Activated CD8-positive, alpha-beta memory T cell treated with anti-CD3 and anti-CD28 coated beads, Interleukin-2, amount 10 ng/mL, durations not matched to agents 7 days and 5 days (primary cell): Measurements from ENCODE around the gene AGXT2. TPM values are rescaled to one million over a fixed set of nuclear protein-coding genes. Genes with fewer than 3 reads are reported as not detected.
"Not testable (repeated sequence)": the region's sequence is repeated elsewhere in the genome, so short reads cannot be mapped to it uniquely, and the experiment has no call there.

Experiments used
- ATAC-seq: fragments of 150-1000 bp; cut with Tn5 transposase; one replicate; pipeline ENCODE4 v1.10.0; 2021; ENCODE audit warnings: moderate library complexity
- CTCF ChIA-PET: fragments of 350-600 bp; sonication (Branson Sonifier 250); formaldehyde crosslinking; loops from one replicate; lab custom pipeline; 2021; ENCODE audit warnings: antibody characterized with exemption; lab: Charles Lee
- DNase-seq: peaks from one replicate; pipeline ENCODE4 v3.0.0-alpha.2; 2020
- H3K27ac Mint-ChIP-seq: one replicate; pipeline ENCODE4 v1.8.0; 2021; ENCODE audit warnings: mild to moderate bottlenecking, mixed read lengths
- H3K27me3 Mint-ChIP-seq: one replicate; pipeline ENCODE4 v1.8.0; 2021; ENCODE audit warnings: mixed read lengths
- H3K36me3 Mint-ChIP-seq: one replicate; pipeline ENCODE4 v1.8.0; 2021; ENCODE audit warnings: mild to moderate bottlenecking, mixed read lengths
- H3K4me1 Mint-ChIP-seq: one replicate; pipeline ENCODE4 v1.8.0; 2021; ENCODE audit warnings: mixed read lengths
- H3K4me3 Mint-ChIP-seq: one replicate; pipeline ENCODE4 v1.8.0; 2021; ENCODE audit warnings: mild to moderate bottlenecking, moderate library complexity, mixed read lengths
- H3K9me3 Mint-ChIP-seq: one replicate; pipeline ENCODE4 v1.8.0; 2022; ENCODE audit warnings: low read depth, mixed read lengths
- total RNA-seq, 2 experiments: library from RNA; stranded (reverse); gene quantifications; one replicate each; pipeline ENCODE4 v1.2.3, GENCODE V29; 2021

AGXT2 gene
- total RNA-seq, 2 experiments from 2014 or later = not detected

GRCh38 chr5:35044649-35045048 lies 3.1 kb downstream of the AGXT2 start:
- no peak overlapping the region for H3K27ac Mint-ChIP-seq
- CTCF ChIA-PET = no interaction called here
- no peaks in the 10 kb centered on the region for H3K4me1 Mint-ChIP-seq
- no peak overlapping the region for H3K4me3 Mint-ChIP-seq
- no peak for ATAC-seq
- peaks cover 23% of the 10 kb centered on the region for H3K27me3 Mint-ChIP-seq
- H3K9me3 Mint-ChIP-seq = no peaks in the 10 kb centered on the region
- no peak for DNase-seq
- no peaks in the 10 kb centered on the region for H3K36me3 Mint-ChIP-seq

- no peaks in the 10 kb centered on the region for H3K4me1 Mint-ChIP-seq
- H3K36me3 Mint-ChIP-seq = no peaks in the 10 kb centered on the region
- H3K4me3 Mint-ChIP-seq = no peak overlapping the region
- no peaks in the 10 kb centered on the region for H3K9me3 Mint-ChIP-seq
- CTCF ChIA-PET = no interaction called here
- peaks cover 28% of the 10 kb centered on the region for H3K27me3 Mint-ChIP-seq
- DNase-seq (no peak), ATAC-seq (no peak)
- H3K27ac Mint-ChIP-seq = no peak overlapping the region
Observed at GRCh38 chr5:35042781-35043180, 5.0 kb downstream of the AGXT2 start.

- ATAC-seq (no peak), DNase-seq (no peak)
- no peak overlapping the region for H3K4me3 Mint-ChIP-seq
- no peaks in the 10 kb centered on the region for H3K36me3 Mint-ChIP-seq
- H3K27me3 Mint-ChIP-seq = peaks cover 34% of the 10 kb centered on the region
- H3K4me1 Mint-ChIP-seq = no peaks in the 10 kb centered on the region
- H3K9me3 Mint-ChIP-seq = no peaks in the 10 kb centered on the region
- no peak overlapping the region for H3K27ac Mint-ChIP-seq
- CTCF ChIA-PET = interaction anchor here (0.7 kb wide), 1 partner anchor 37 kb away, joined by 4 read pairs; no protein-coding TSS in a partner anchor
Observed at GRCh38 chr5:35041261-35041660, 6.5 kb downstream of the AGXT2 start.

GRCh38 chr5:35038891-35039290 lies 8.9 kb downstream of the AGXT2 start:
- ATAC-seq = no peak
- H3K4me3 Mint-ChIP-seq = no peak overlapping the region
- no peak for DNase-seq
- CTCF ChIA-PET = no interaction called here
- H3K9me3 Mint-ChIP-seq = no peaks in the 10 kb centered on the region
- no peaks in the 10 kb centered on the region for H3K36me3 Mint-ChIP-seq
- peaks cover 43% of the 10 kb centered on the region for H3K27me3 Mint-ChIP-seq
- no peak overlapping the region for H3K27ac Mint-ChIP-seq
- no peaks in the 10 kb centered on the region for H3K4me1 Mint-ChIP-seq

- no peak for ATAC-seq
- CTCF ChIA-PET = no interaction called here
Observed at GRCh38 chr5:35036536-35036935, 11.2 kb downstream of the AGXT2 start.

GRCh38 chr5:35035929-35036328 lies 11.8 kb downstream of the AGXT2 start:
- CTCF ChIA-PET, H3K27ac Mint-ChIP-seq, H3K36me3 Mint-ChIP-seq, H3K4me1 Mint-ChIP-seq, H3K9me3 Mint-ChIP-seq, DNase-seq, ATAC-seq, H3K4me3 Mint-ChIP-seq: not testable (repeated sequence)
- H3K27me3 Mint-ChIP-seq = peaks cover 44% of the 10 kb centered on the region

More at GRCh38 chr5:35036536-35036935, 11.2 kb downstream of the AGXT2 start:
- Mint-ChIP-seq H3K27me3 (peaks cover 45% of the 10 kb centered on the region), H3K9me3 (no peaks in the 10 kb centered on the region), H3K4me1 (no peaks in the 10 kb centered on the region), H3K36me3 (no peaks in the 10 kb centered on the region), H3K4me3 (no peak overlapping the region), H3K27ac (no peak overlapping the region)
- no peak for DNase-seq

- peaks cover 43% of the 10 kb centered on the region for H3K27me3 Mint-ChIP-seq
- ATAC-seq = no peak
- CTCF ChIA-PET = no interaction called here
Observed at GRCh38 chr5:35035271-35035670, 12.5 kb downstream of the AGXT2 start.

GRCh38 chr5:35032356-35032755 lies 15.4 kb downstream of the AGXT2 start:
- DNase-seq (no peak), ATAC-seq (no peak)
- H3K9me3 Mint-ChIP-seq = no peaks in the 10 kb centered on the region
- peaks cover 36% of the 10 kb centered on the region for H3K27me3 Mint-ChIP-seq
- CTCF ChIA-PET = no interaction called here
- H3K27ac Mint-ChIP-seq = no peak overlapping the region
- H3K4me3 Mint-ChIP-seq = no peak overlapping the region
- H3K4me1 Mint-ChIP-seq = no peaks in the 10 kb centered on the region
- no peaks in the 10 kb centered on the region for H3K36me3 Mint-ChIP-seq

More at GRCh38 chr5:35035271-35035670, 12.5 kb downstream of the AGXT2 start:
- no peak for DNase-seq
- no peak overlapping the region for H3K4me3 Mint-ChIP-seq
- no peaks in the 10 kb centered on the region for H3K9me3 Mint-ChIP-seq
- H3K36me3 Mint-ChIP-seq = no peaks in the 10 kb centered on the region
- H3K27ac Mint-ChIP-seq = no peak overlapping the region
- no peaks in the 10 kb centered on the region for H3K4me1 Mint-ChIP-seq

- Mint-ChIP-seq H3K27me3 (peaks cover 37% of the 10 kb centered on the region), H3K9me3 (no peaks in the 10 kb centered on the region), H3K4me1 (no peaks in the 10 kb centered on the region), H3K27ac (no peak overlapping the region), H3K36me3 (no peaks in the 10 kb centered on the region), H3K4me3 (no peak overlapping the region)
- CTCF ChIA-PET = interaction anchor here (0.9 kb wide), 1 partner anchor 151 kb away, joined by 3 read pairs; no protein-coding TSS in a partner anchor
- DNase-seq (no peak), ATAC-seq (no peak)
Observed at GRCh38 chr5:35031276-35031675, 16.5 kb downstream of the AGXT2 start.

GRCh38 chr5:35030426-35031100 lies 17.2 kb downstream of the AGXT2 start:
- no peak for DNase-seq
- CTCF ChIA-PET = no interaction called here
- Mint-ChIP-seq H3K27ac (no peak overlapping the region), H3K4me1 (no peaks in the 10 kb centered on the region), H3K4me3 (no peak overlapping the region), H3K9me3 (no peaks in the 10 kb centered on the region), H3K27me3 (peaks cover 33% of the 10 kb centered on the region), H3K36me3 (no peaks in the 10 kb centered on the region)
- ATAC-seq = no peak

GRCh38 chr5:35029333-35029732 lies 18.4 kb downstream of the AGXT2 start:
- Mint-ChIP-seq H3K4me3 (no peak overlapping the region), H3K9me3 (no peaks in the 10 kb centered on the region)

GRCh38 chr5:35026941-35027340 lies 20.8 kb downstream of the AGXT2 start:
- Mint-ChIP-seq H3K4me3 (no peak overlapping the region), H3K4me1 (no peaks in the 10 kb centered on the region), H3K27me3 (peaks cover 22% of the 10 kb centered on the region), H3K9me3 (no peaks in the 10 kb centered on the region), H3K36me3 (no peaks in the 10 kb centered on the region), H3K27ac (no peak overlapping the region)
- ATAC-seq = no peak
- DNase-seq = no peak
- CTCF ChIA-PET = interaction anchor here (1.4 kb wide), 1 partner anchor 24 kb away, joined by 4 read pairs; no protein-coding TSS in a partner anchor

More at GRCh38 chr5:35029333-35029732, 18.4 kb downstream of the AGXT2 start:
- Mint-ChIP-seq H3K36me3 (no peaks in the 10 kb centered on the region), H3K4me1 (no peaks in the 10 kb centered on the region), H3K27me3 (peaks cover 29% of the 10 kb centered on the region), H3K27ac (no peak overlapping the region)
- CTCF ChIA-PET = no interaction called here
- ATAC-seq (no peak), DNase-seq (no peak)

GRCh38 chr5:35026280-35026840 lies 21.4 kb downstream of the AGXT2 start:
- Mint-ChIP-seq H3K4me3 (no peak overlapping the region), H3K4me1 (no peaks in the 10 kb centered on the region), H3K36me3 (no peaks in the 10 kb centered on the region), H3K27ac (no peak overlapping the region), H3K9me3 (no peaks in the 10 kb centered on the region), H3K27me3 (peaks cover 22% of the 10 kb centered on the region)
- DNase-seq (no peak), ATAC-seq (no peak)
- CTCF ChIA-PET = no interaction called here

- ATAC-seq = no peak
- no peak overlapping the region for H3K27ac Mint-ChIP-seq
- CTCF ChIA-PET = no interaction called here
- H3K36me3 Mint-ChIP-seq = no peaks in the 10 kb centered on the region
- H3K9me3 Mint-ChIP-seq = no peaks in the 10 kb centered on the region
- DNase-seq = no peak
- peaks cover 18% of the 10 kb centered on the region for H3K27me3 Mint-ChIP-seq
- H3K4me1 Mint-ChIP-seq = no peaks in the 10 kb centered on the region
- no peak overlapping the region for H3K4me3 Mint-ChIP-seq
Observed at GRCh38 chr5:35024911-35025510, 22.7 kb downstream of the AGXT2 start.
